ENCODE data around the gene NKTR.

NKTR gene

GRCh38 chr3:42590989-42591756 is 9.3 kb upstream of the NKTR start (continued):
- TF ChIP-seq ZNF132 (tag by site-specific recombination; IDR thresholded peaks at IDR 0.05; ENCODE audit: borderline replicate concordance), result no peak
- no peak for TF ChIP-seq ZSCAN18 (tag by site-specific recombination; IDR thresholded peaks at IDR 0.05)
- no peak for TF ChIP-seq FEZF1 (tag by site-specific recombination; IDR thresholded peaks at IDR 0.05)
- no peak for TF ChIP-seq ZNF223 (tag by site-specific recombination; IDR thresholded peaks at IDR 0.05)
- no peak for TF ChIP-seq ZNF133 (tag by site-specific recombination; IDR thresholded peaks at IDR 0.05)
- no peak for TF ChIP-seq PRDM4 (tag by site-specific recombination; IDR thresholded peaks at IDR 0.05)
- TF ChIP-seq REST (tag by site-specific recombination; IDR thresholded peaks at IDR 0.05), result no peak
- TF ChIP-seq ZNF449 (tag by site-specific recombination; IDR thresholded peaks at IDR 0.05), result no peak
- TF ChIP-seq OSR2 (tag by site-specific recombination; IDR thresholded peaks at IDR 0.05), result no peak
- TF ChIP-seq ZNF433 (tag by site-specific recombination; IDR thresholded peaks at IDR 0.05; ENCODE audit: low read depth), result no peak
- peak; percentile 4; the same call in 1 of the 2 replicates for TF ChIP-seq ZNF76 (tag by site-specific recombination; IDR thresholded peaks at IDR 0.05; ENCODE audit: borderline replicate concordance, low read depth)
- no peak for TF ChIP-seq ZBTB17 (tag by site-specific recombination; IDR thresholded peaks at IDR 0.05)
- TF ChIP-seq ZFHX2 (tag by site-specific recombination; conservative IDR thresholded peaks at IDR 0.05), result 0 out of 2 replicates have a peak, but pooled peaks have one; percentile 6
- TF ChIP-seq ZXDB (tag by site-specific recombination; IDR thresholded peaks at IDR 0.05), result no peak
- no peak for TF ChIP-seq ZNF544 (tag by site-specific recombination; IDR thresholded peaks at IDR 0.05)
- no peak for TF ChIP-seq ZNF404 (tag by site-specific recombination; IDR thresholded peaks at IDR 0.05)
- TF ChIP-seq ZEB2 (tag by site-specific recombination; IDR thresholded peaks at IDR 0.05), result no peak
- TF ChIP-seq ZNF24 (tag by site-specific recombination; IDR thresholded peaks at IDR 0.05), result no peak
- TF ChIP-seq ZNF274 (IDR thresholded peaks at IDR 0.05; ENCODE audit: low read length), result no peak
- TF ChIP-seq ZNF274 (tag by site-specific recombination; IDR thresholded peaks at IDR 0.05; ENCODE audit: borderline replicate concordance), result no peak
- TF ChIP-seq KLF1 (tag by site-specific recombination; IDR thresholded peaks at IDR 0.05), result no peak
- TF ChIP-seq ZNF302 (tag by site-specific recombination; IDR thresholded peaks at IDR 0.05; ENCODE audit: low read depth), result no peak
- no peak for TF ChIP-seq ZNF561 (tag by site-specific recombination; IDR thresholded peaks at IDR 0.05; ENCODE audit: borderline replicate concordance)
- TF ChIP-seq ZNF416 (tag by site-specific recombination; IDR thresholded peaks at IDR 0.05), result no peak
- no peak for TF ChIP-seq ZNF362 (tag by site-specific recombination; IDR thresholded peaks at IDR 0.05)
- TF ChIP-seq ZNF830 (tag by site-specific recombination; IDR thresholded peaks at IDR 0.05; ENCODE audit: low read depth), result no peak
- peak; percentile 28; the same call in 1 of the 2 replicates for TF ChIP-seq ZBTB20 (tag by site-specific recombination; IDR thresholded peaks at IDR 0.05)
- TF ChIP-seq ZBTB26 (tag by site-specific recombination; optimal IDR thresholded peaks at IDR 0.05), result peak; percentile 1
- no peak for TF ChIP-seq ZBTB7A (tag by site-specific recombination; IDR thresholded peaks at IDR 0.05; ENCODE audit: low read depth)
- no peak for TF ChIP-seq ZNF623 (tag by site-specific recombination; IDR thresholded peaks at IDR 0.05)
